ENCODE measurements around the gene SPCS3. TPM values are rescaled to one million over a fixed set of nuclear protein-coding genes. Genes with fewer than 3 reads are reported as not detected.

SPCS3 gene
- 100 to 1,000 TPM; 117 to 215 (median 153) TPM for total RNA-seq
- polyA plus RNA-seq: 10 to 100 TPM; 18.4 to 53.4 TPM
- total RNA-seq: 116 reads per million, percentile 87 among the genes with 10 or more reads in this experiment

DNA sequence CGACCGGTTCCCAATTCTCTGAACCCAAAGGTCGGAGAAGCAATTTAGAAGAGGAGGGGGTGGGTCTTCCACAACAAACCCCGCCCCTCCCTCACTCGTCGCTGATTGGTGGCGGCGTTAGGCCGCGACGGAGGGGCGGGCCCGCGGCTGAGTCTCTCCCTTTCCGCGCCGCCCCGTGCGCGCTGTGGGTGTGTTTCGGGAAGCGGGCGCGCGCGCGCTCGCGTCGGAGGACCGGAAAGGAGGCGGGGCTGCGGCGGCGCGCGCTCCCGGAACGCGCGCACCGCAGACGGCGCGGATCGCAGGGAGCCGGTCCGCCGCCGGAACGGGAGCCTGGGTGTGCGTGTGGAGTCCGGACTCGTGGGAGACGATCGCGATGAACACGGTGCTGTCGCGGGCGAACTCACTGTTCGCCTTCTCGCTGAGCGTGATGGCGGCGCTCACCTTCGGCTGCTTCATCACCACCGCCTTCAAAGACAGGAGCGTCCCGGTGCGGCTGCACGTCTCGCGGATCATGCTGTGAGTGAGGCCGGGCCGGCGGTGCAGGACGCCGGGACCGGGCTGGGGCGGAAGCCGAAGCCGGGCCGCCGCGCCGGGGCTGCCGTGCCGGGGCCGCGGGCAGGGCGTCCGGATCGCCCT, at the start of gene SPCS3:
Gene SPCS3, plus strand, starts transcription at position 263 of the 636 bp plus-strand sequence. Its CDS starts 111 bp downstream, at position 374.
- H3K4me3 Mint-ChIP-seq: peak within 1 kb of the TSS; percentile 83 to 97 (median 92)

DNA sequence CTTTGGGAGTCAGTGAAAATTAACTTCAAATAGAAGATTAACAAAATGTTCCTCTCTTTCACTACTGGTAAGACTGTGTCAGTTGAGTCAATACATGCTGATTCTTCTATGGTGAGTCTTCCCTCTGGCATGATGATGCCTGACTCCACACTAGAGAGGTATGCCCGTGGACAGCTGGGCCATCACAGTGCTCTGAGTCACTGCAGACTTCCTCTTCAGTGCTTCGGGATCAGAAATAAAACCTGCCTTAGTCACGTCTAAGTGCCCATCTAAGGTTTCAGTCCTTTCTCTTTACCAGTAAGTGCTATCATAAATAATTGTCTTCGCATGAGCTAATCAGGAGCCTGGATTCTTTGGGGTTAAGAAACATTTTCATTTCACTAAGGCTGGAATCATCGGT, 49.1 kb upstream of the SPCS3 start:
- no peaks in the 10 kb centered on the region for H3K4me1 ChIP-seq (ENCODE audit: control insufficient read depth in 2 of 2, insufficient read depth in 2 of 2, low read length in 2 of 2)
- no peaks in the 10 kb centered on the region for H3K27me3 ChIP-seq (ENCODE audit: control insufficient read depth in 2 of 2, insufficient read depth in 2 of 2, low read length in 2 of 2)
- DNase-seq (no peak), ATAC-seq (no peak)
- no peak overlapping the region for H3K27ac ChIP-seq (ENCODE audit: low read depth, low read length)
- no peak overlapping the region for H3K4me3 ChIP-seq (ENCODE audit: low read length)
- Mint-ChIP-seq H3K27me3 (peaks cover 0 to 5% (median 0%) of the 10 kb centered on the region in 5 donors), H3K4me3 (no peak overlapping the region), H3K36me3 (no peaks in the 10 kb centered on the region), H3K4me1 (no peaks in the 10 kb centered on the region), H3K27ac (no peak overlapping the region), H3K9me3 (no peaks in the 10 kb centered on the region)
- intact Hi-C loops (cut with micrococcal nuclease): no loop called here
- ChIA-PET POLR2A (no interaction called here), CTCF (no interaction called here)
- no peaks in the 10 kb centered on the region for H3K9me3 ChIP-seq (ENCODE audit: control insufficient read depth in 2 of 3, low read length in 3 of 3)
- no peaks in the 10 kb centered on the region for H3K36me3 ChIP-seq (ENCODE audit: control insufficient read depth in 2 of 3, insufficient read depth in 3 of 3, low read length in 3 of 3)

More for the DNA sequence above, at the start of gene SPCS3:
- Mint-ChIP-seq H3K4me1 (peaks cover 32 to 62% (median 47%) of the 10 kb centered on the region in 7 donors), H3K36me3 (peaks cover 0 to 22% (median 0%) of the 10 kb centered on the region in 5 donors), H3K9me3 (no peaks in the 10 kb centered on the region), H3K27ac (peak within 1 kb of the TSS; percentile 91 to 97 (median 92)), H3K27me3 (peaks cover 0 to 4% (median 0%) of the 10 kb centered on the region in 5 donors)
- no peaks in the 10 kb centered on the region for H3K36me3 ChIP-seq (ENCODE audit: control insufficient read depth in 2 of 3, insufficient read depth in 3 of 3, low read length in 3 of 3)
- CTCF ChIA-PET: no interaction called here
- H3K4me1 ChIP-seq (ENCODE audit: control insufficient read depth in 2 of 2, insufficient read depth in 2 of 2, low read length in 2 of 2): peaks cover 32 to 35% of the 10 kb centered on the region in 2 donors
- H3K27ac ChIP-seq (ENCODE audit: low read depth, low read length): peak within 1 kb of the TSS; percentile 91
- H3K27me3 ChIP-seq (ENCODE audit: control insufficient read depth in 2 of 2, insufficient read depth in 2 of 2, low read length in 2 of 2): no peaks in the 10 kb centered on the region
- POLR2A ChIA-PET: interaction anchor here (1.0 kb wide), 1 partner anchor 124 kb away, joined by 12 read pairs; the partner anchor contains the start of gene SPATA4
- peak within 1 kb of the TSS; percentile 85 for H3K4me3 ChIP-seq (ENCODE audit: low read length)
- no peaks in the 10 kb centered on the region for H3K9me3 ChIP-seq (ENCODE audit: control insufficient read depth in 2 of 3, low read length in 3 of 3)
- ATAC-seq (peak; percentile 95), DNase-seq (peak; percentile 92 to 95 (median 95))
- intact Hi-C loops (cut with micrococcal nuclease): loop anchor here (1.0 to 10.0 kb wide), 6 partner anchors 125 to 1122 kb away; partner anchors contain the start of genes AGA (in 2 of the 2), NEIL3 (in 2 of the 2), SPATA4 (in 2 of the 2) and WDR17 (in 2 of the 2)

DNA sequence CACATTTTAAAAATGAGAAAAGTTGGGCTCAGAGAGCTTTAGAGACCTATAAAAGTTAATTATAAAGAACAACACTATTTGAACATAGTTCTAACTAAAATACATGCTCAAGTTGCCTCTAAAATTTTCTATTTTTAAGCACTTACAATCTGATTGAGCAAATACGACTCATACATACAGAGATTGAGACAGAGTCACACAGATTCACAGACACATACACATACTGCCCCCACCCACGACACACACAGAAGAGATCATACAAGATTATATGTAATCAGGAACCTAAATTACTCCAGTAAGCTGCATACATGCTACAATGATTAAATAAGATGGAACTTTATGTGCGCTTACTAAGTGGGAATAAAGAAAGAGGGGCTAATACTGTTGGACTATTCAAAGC, 48.0 kb upstream of the SPCS3 start:
- Mint-ChIP-seq H3K4me3 (no peak overlapping the region), H3K27me3 (peaks cover 0 to 5% (median 0%) of the 10 kb centered on the region in 5 donors), H3K4me1 (no peaks in the 10 kb centered on the region), H3K9me3 (no peaks in the 10 kb centered on the region), H3K36me3 (no peaks in the 10 kb centered on the region), H3K27ac (no peak overlapping the region)
- ChIA-PET POLR2A (no interaction called here), CTCF (no interaction called here)
- Histone ChIP-seq H3K9me3 (ENCODE audit: control insufficient read depth in 2 of 3, low read length in 3 of 3) (no peaks in the 10 kb centered on the region), H3K27me3 (ENCODE audit: control insufficient read depth in 2 of 2, insufficient read depth in 2 of 2, low read length in 2 of 2) (no peaks in the 10 kb centered on the region), H3K36me3 (ENCODE audit: control insufficient read depth in 2 of 3, insufficient read depth in 3 of 3, low read length in 3 of 3) (no peaks in the 10 kb centered on the region), H3K4me1 (ENCODE audit: control insufficient read depth in 2 of 2, insufficient read depth in 2 of 2, low read length in 2 of 2) (no peaks in the 10 kb centered on the region), H3K4me3 (ENCODE audit: low read length) (no peak overlapping the region), H3K27ac (ENCODE audit: low read depth, low read length) (no peak overlapping the region)
- ATAC-seq (no peak), DNase-seq (no peak)
- intact Hi-C loops (cut with micrococcal nuclease): no loop called here

DNA sequence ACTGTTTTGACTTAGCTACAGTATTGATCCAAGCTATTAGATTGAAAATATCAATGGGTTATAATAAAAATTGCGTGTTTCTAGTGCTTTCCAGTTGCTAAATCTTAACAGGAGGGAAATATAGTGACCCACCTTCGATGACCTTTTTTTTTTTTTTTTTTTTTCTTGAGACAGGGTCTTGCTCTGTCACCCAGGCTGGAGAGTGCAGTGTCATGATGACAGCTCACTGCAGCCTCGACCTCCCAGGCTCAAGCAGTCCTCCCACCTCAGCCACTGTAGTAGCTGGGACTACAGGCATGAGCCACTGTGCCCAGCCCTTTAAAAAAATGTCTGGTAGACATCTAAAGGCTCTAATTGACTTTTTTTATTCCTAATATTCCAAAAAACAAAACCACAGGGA, 47.0 kb upstream of the SPCS3 start:
- Mint-ChIP-seq H3K4me1 (no peaks in the 10 kb centered on the region), H3K4me3 (no peak overlapping the region), H3K27me3 (peaks cover 6 to 13% (median 7%) of the 10 kb centered on the region in 5 donors), H3K9me3 (no peaks in the 10 kb centered on the region), H3K27ac (no peak overlapping the region), H3K36me3 (no peaks in the 10 kb centered on the region)
- intact Hi-C loops (cut with micrococcal nuclease): no loop called here
- Histone ChIP-seq H3K9me3 (ENCODE audit: control insufficient read depth in 2 of 3, low read length in 3 of 3) (no peaks in the 10 kb centered on the region), H3K4me1 (ENCODE audit: control insufficient read depth in 2 of 2, insufficient read depth in 2 of 2, low read length in 2 of 2) (no peaks in the 10 kb centered on the region), H3K36me3 (ENCODE audit: control insufficient read depth in 2 of 3, insufficient read depth in 3 of 3, low read length in 3 of 3) (no peaks in the 10 kb centered on the region), H3K27me3 (ENCODE audit: control insufficient read depth in 2 of 2, insufficient read depth in 2 of 2, low read length in 2 of 2) (no peaks in the 10 kb centered on the region), H3K4me3 (ENCODE audit: low read length) (no peak overlapping the region), H3K27ac (ENCODE audit: low read depth, low read length) (no peak overlapping the region)
- ATAC-seq (no peak), DNase-seq (no peak)
- ChIA-PET CTCF (no interaction called here), POLR2A (no interaction called here)

DNA sequence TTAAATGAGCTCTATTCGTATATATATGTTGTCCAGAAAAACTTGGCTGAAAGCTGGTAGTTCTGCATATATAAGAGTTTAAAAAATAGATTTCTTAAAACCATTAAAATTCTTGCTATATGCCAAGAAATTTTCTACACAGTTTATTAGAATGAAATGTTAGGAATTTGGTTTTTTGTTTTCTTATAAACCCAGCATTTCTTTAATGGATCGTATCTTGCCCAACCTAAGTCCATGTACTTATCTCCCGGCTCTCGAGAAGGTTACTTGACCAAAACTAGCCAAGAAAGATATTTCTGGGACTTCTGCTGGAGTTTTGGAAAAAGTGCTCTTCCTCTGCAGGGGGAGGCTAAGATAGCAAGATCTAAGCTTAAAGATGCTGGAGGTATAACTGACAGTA, 46.0 kb upstream of the SPCS3 start:
- Mint-ChIP-seq H3K27me3 (peaks cover 9 to 16% (median 10%) of the 10 kb centered on the region in 5 donors), H3K36me3 (no peaks in the 10 kb centered on the region), H3K27ac (no peak overlapping the region), H3K4me3 (no peak overlapping the region), H3K4me1 (no peaks in the 10 kb centered on the region), H3K9me3 (no peaks in the 10 kb centered on the region)
- no peaks in the 10 kb centered on the region for H3K27me3 ChIP-seq (ENCODE audit: control insufficient read depth in 2 of 2, insufficient read depth in 2 of 2, low read length in 2 of 2)
- no peaks in the 10 kb centered on the region for H3K4me1 ChIP-seq (ENCODE audit: control insufficient read depth in 2 of 2, insufficient read depth in 2 of 2, low read length in 2 of 2)
- intact Hi-C loops (cut with micrococcal nuclease): no loop called here
- CTCF ChIA-PET: no interaction called here
- H3K27ac ChIP-seq (ENCODE audit: low read depth, low read length): no peak overlapping the region
- no peaks in the 10 kb centered on the region for H3K36me3 ChIP-seq (ENCODE audit: control insufficient read depth in 2 of 3, insufficient read depth in 3 of 3, low read length in 3 of 3)
- no peak for ATAC-seq
- no peak overlapping the region for H3K4me3 ChIP-seq (ENCODE audit: low read length)
- no peak for DNase-seq
- POLR2A ChIA-PET: no interaction called here
- H3K9me3 ChIP-seq (ENCODE audit: control insufficient read depth in 2 of 3, low read length in 3 of 3): no peaks in the 10 kb centered on the region

DNA sequence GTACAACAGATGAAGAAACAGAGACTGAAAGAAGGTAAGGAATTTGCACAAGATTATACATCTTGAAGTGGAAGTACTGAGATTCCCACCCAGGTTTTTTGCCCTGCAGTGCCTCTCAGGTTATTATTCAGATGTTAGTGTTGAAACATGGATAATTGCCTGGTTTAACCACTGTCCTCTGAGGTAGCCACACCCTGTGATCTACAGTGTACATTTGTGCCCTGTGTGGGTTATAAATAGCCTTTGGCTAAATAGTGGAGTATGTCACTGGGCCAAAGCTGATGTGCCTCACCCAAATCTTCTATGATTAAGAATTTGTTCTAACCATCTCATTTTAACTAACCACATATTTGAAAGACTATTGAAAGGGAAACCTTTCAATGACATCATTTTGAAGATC, 45.3 kb upstream of the SPCS3 start:
- CTCF ChIA-PET: no interaction called here
- Mint-ChIP-seq H3K4me1 (no peaks in the 10 kb centered on the region), H3K9me3 (peaks cover 0 to under 1% (median 0%) of the 10 kb centered on the region in 11 donors), H3K27ac (no peak overlapping the region), H3K36me3 (no peaks in the 10 kb centered on the region), H3K27me3 (peaks cover 10 to 18% (median 12%) of the 10 kb centered on the region in 5 donors), H3K4me3 (no peak overlapping the region)
- POLR2A ChIA-PET: no interaction called here
- Histone ChIP-seq H3K27me3 (ENCODE audit: control insufficient read depth in 2 of 2, insufficient read depth in 2 of 2, low read length in 2 of 2) (no peaks in the 10 kb centered on the region), H3K36me3 (ENCODE audit: control insufficient read depth in 2 of 3, insufficient read depth in 3 of 3, low read length in 3 of 3) (no peaks in the 10 kb centered on the region), H3K27ac (ENCODE audit: low read depth, low read length) (no peak overlapping the region), H3K9me3 (ENCODE audit: control insufficient read depth in 2 of 3, low read length in 3 of 3) (no peaks in the 10 kb centered on the region), H3K4me3 (ENCODE audit: low read length) (no peak overlapping the region), H3K4me1 (ENCODE audit: control insufficient read depth in 2 of 2, insufficient read depth in 2 of 2, low read length in 2 of 2) (no peaks in the 10 kb centered on the region)
- no peak for DNase-seq
- ATAC-seq: no peak
- intact Hi-C loops (cut with micrococcal nuclease): no loop called here

DNA sequence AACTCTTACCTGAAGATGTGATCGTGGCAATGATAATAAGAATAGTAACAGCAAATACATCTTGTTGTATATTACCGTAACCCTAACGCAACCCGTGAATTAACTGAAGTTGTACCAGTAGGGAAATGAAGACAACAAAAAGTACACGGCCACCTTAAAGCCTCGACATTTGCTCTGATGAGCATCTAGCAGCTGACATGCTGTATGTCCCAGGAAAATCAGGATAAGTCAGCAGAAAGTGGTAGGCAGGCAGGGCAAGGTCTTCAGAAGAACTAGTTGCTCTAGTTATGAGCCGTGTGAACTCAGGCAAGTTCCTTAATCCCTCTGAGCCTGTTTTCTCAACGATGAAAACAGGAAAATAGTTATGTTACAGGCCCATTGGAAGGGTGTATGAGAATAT, 43.1 kb upstream of the SPCS3 start:
- Histone ChIP-seq H3K27ac (ENCODE audit: low read depth, low read length) (no peak overlapping the region), H3K9me3 (ENCODE audit: control insufficient read depth in 2 of 3, low read length in 3 of 3) (no peaks in the 10 kb centered on the region), H3K4me3 (ENCODE audit: low read length) (no peak overlapping the region), H3K27me3 (ENCODE audit: control insufficient read depth in 2 of 2, insufficient read depth in 2 of 2, low read length in 2 of 2) (no peaks in the 10 kb centered on the region), H3K4me1 (ENCODE audit: control insufficient read depth in 2 of 2, insufficient read depth in 2 of 2, low read length in 2 of 2) (no peaks in the 10 kb centered on the region), H3K36me3 (ENCODE audit: control insufficient read depth in 2 of 3, insufficient read depth in 3 of 3, low read length in 3 of 3) (no peaks in the 10 kb centered on the region)
- Mint-ChIP-seq H3K4me1 (no peaks in the 10 kb centered on the region), H3K36me3 (peaks cover 0 to 7% (median 0%) of the 10 kb centered on the region in 5 donors), H3K27me3 (peaks cover 8 to 29% (median 18%) of the 10 kb centered on the region in 5 donors), H3K27ac (no peak overlapping the region), H3K9me3 (peaks cover 0 to 10% (median 0%) of the 10 kb centered on the region in 11 donors), H3K4me3 (no peak overlapping the region)
- POLR2A ChIA-PET: no interaction called here
- intact Hi-C loops (cut with micrococcal nuclease): no loop called here
- no peak for ATAC-seq
- DNase-seq: no peak
- CTCF ChIA-PET: no interaction called here
